HG02642 (cell line): ENCODE measurements around the gene TBXAS1.

Experiments
- ATAC-seq: cut with Tn5 transposase; IDR thresholded peaks from one replicate; pipeline ENCODE4 v1.9.1; 2021; ENCODE audit warnings: mild to moderate bottlenecking; ENCODE audit not compliant: unreplicated experiment, poor library complexity

Gene TBXAS1

GRCh38 chr7:140057143-140057535, 228.1 kb downstream of the TBXAS1 start:
- no peak for ATAC-seq

GRCh38 chr7:140058517-140058916, 229.5 kb downstream of the TBXAS1 start:
- ATAC-seq, result no peak

- no peak for ATAC-seq
These were observed 230.5 kb downstream of the TBXAS1 start for GRCh38 chr7:140059273-140060242.

GRCh38 chr7:140060243-140060630, 231.2 kb downstream of the TBXAS1 start:
- ATAC-seq, result no peak

GRCh38 chr7:140060788-140061606, 231.9 kb downstream of the TBXAS1 start:
- ATAC-seq, result no peak

GRCh38 chr7:140061607-140061930, 232.5 kb downstream of the TBXAS1 start:
- ATAC-seq, result no peak

- ATAC-seq, result peak; percentile 43
These were observed 233.1 kb downstream of the TBXAS1 start for GRCh38 chr7:140062118-140062527.

- peak; percentile 86 for ATAC-seq
These were observed 233.7 kb downstream of the TBXAS1 start, which contains the start of gene PARP12 for GRCh38 chr7:140062528-140063299. Gene PARP12 (minus strand): TSS chr7:140062951. CDS start chr7:140062847, 104 bp downstream.

- ATAC-seq, result no peak
These were observed 238.0 kb downstream of the TBXAS1 start for GRCh38 chr7:140067052-140067451.

- ATAC-seq, result no peak
These were observed 239.0 kb downstream of the TBXAS1 start for GRCh38 chr7:140068033-140068432.

GRCh38 chr7:140069298-140069949, 240.4 kb downstream of the TBXAS1 start:
- ATAC-seq, result no peak
